Muscle of arm (tissue), 14 donors: ENCODE data around the gene GATM. TPM values are rescaled to one million over a fixed set of nuclear protein-coding genes. Genes with fewer than 3 reads are reported as not detected.

Experiments
- DNase-seq: peaks from one replicate; pipeline ENCODE4 v3.0.0-alpha.2; 2013
- long read RNA-seq, 11 donors: transcript quantifications; one replicate each; lab custom pipeline, GENCODE V29; 2026
- polyA plus RNA-seq, 12 donors: library from polyadenylated mRNA; unstranded; fragments of 120-200 nt; gene quantifications; one replicate each; pipeline ENCODE4 v1.2.1, GENCODE V29; 2013; ENCODE audit not compliant: insufficient read length in 12 of 12

GATM gene
- 100 to 1,000 TPM in 11 of 12 donors, not detected in 1; 134 to 558 (median 336) TPM for polyA plus RNA-seq
- long read RNA-seq, donor 1, partial matches to known transcripts, result 0 of 5 reads
- long read RNA-seq, donor 1, other reads (novel, unspliced or antisense), result 0 of 5 reads
- long read RNA-seq, donor 2, transcript GATM-207 (8 exons, 3,911 nt), result minor isoform, 6 of 286 reads
- long read RNA-seq, donor 2, transcript GATM-201 (9 exons, 2,597 nt), result major isoform, 137 of 286 reads
- long read RNA-seq, donor 2, partial matches to known transcripts, result 141 of 286 reads
- long read RNA-seq, donor 2, other reads (novel, unspliced or antisense), result 0 of 286 reads
- long read RNA-seq, donor 3, transcript GATM-201 (9 exons, 2,597 nt), result major isoform, 41 of 167 reads
- long read RNA-seq, donor 3, partial matches to known transcripts, result 123 of 167 reads
- long read RNA-seq, donor 3, other reads (novel, unspliced or antisense), result 0 of 167 reads
- long read RNA-seq, donor 4, transcript GATM-201 (9 exons, 2,597 nt), result major isoform, 37 of 55 reads
- long read RNA-seq, donor 4, partial matches to known transcripts, result 15 of 55 reads
- long read RNA-seq, donor 4, other reads (novel, unspliced or antisense), result 0 of 55 reads
- long read RNA-seq, donor 5, transcript GATM-201 (9 exons, 2,597 nt), result major isoform, 192 of 518 reads
- long read RNA-seq, donor 5, partial matches to known transcripts, result 319 of 518 reads
- long read RNA-seq, donor 5, other reads (novel, unspliced or antisense), result 0 of 518 reads
- long read RNA-seq, donor 6, transcript GATM-201 (9 exons, 2,597 nt), result major isoform, 24 of 138 reads
- long read RNA-seq, donor 6, partial matches to known transcripts, result 110 of 138 reads
- long read RNA-seq, donor 6, other reads (novel, unspliced or antisense), result 0 of 138 reads
- long read RNA-seq, donor 7, transcript GATM-201 (9 exons, 2,597 nt), result major isoform, 25 of 42 reads
- long read RNA-seq, donor 7, partial matches to known transcripts, result 15 of 42 reads
- long read RNA-seq, donor 7, other reads (novel, unspliced or antisense), result 0 of 42 reads
- long read RNA-seq, donor 8, transcript GATM-206 (8 exons, 1,522 nt), result minor isoform, 5 of 297 reads
- long read RNA-seq, donor 8, transcript GATM-201 (9 exons, 2,597 nt), result major isoform, 209 of 297 reads
- long read RNA-seq, donor 8, transcript GATM-207 (8 exons, 3,911 nt), result minor isoform, 8 of 297 reads
- long read RNA-seq, donor 8, partial matches to known transcripts, result 69 of 297 reads
- long read RNA-seq, donor 8, other reads (novel, unspliced or antisense), result 5 of 297 reads
- long read RNA-seq, donor 9, transcript GATM-201 (9 exons, 2,597 nt), result major isoform, 32 of 128 reads
- long read RNA-seq, donor 9, partial matches to known transcripts, result 93 of 128 reads
- long read RNA-seq, donor 9, other reads (novel, unspliced or antisense), result 0 of 128 reads
- long read RNA-seq, donor 10, transcript GATM-207 (8 exons, 3,911 nt), result minor isoform, 7 of 199 reads
- long read RNA-seq, donor 10, transcript GATM-201 (9 exons, 2,597 nt), result major isoform, 132 of 199 reads
- long read RNA-seq, donor 10, partial matches to known transcripts, result 59 of 199 reads
- long read RNA-seq, donor 10, other reads (novel, unspliced or antisense), result 0 of 199 reads
- long read RNA-seq, donor 11, transcript GATM-201 (9 exons, 2,597 nt), result major isoform, 67 of 226 reads
- long read RNA-seq, donor 11, partial matches to known transcripts, result 154 of 226 reads
- long read RNA-seq, donor 11, other reads (novel, unspliced or antisense), result 0 of 226 reads

- DNase-seq, result peak; percentile 71
These were observed at the start of gene GATM for GRCh38 chr15:45378149-45378912. TSS of gene GATM (minus strand) at chr15:45378544. CDS start at chr15:45378453, 91 bp downstream.

- no peak for DNase-seq
These were observed 48.7 kb upstream of the GATM start for GRCh38 chr15:45427085-45427484.

- no peak for DNase-seq
These were observed 46.8 kb upstream of the GATM start for GRCh38 chr15:45425135-45425534.

GRCh38 chr15:45424429-45424828, 46.1 kb upstream of the GATM start:
- DNase-seq, result no peak

GRCh38 chr15:45417303-45417950, 39.1 kb upstream of the GATM start:
- no peak for DNase-seq

GRCh38 chr15:45414215-45414885, 36.0 kb upstream of the GATM start:
- no peak for DNase-seq

- no peak for DNase-seq
These were observed 31.3 kb upstream of the GATM start for GRCh38 chr15:45409596-45409995.

GRCh38 chr15:45407786-45408185, 29.4 kb upstream of the GATM start:
- no peak for DNase-seq

GRCh38 chr15:45402955-45403877, 24.9 kb upstream of the GATM start:
- DNase-seq, result no peak

GRCh38 chr15:45402162-45402954, 24.0 kb upstream of the GATM start:
- DNase-seq, result peak; percentile 99

GRCh38 chr15:45401665-45402161, 23.4 kb upstream of the GATM start:
- DNase-seq, result no peak

GRCh38 chr15:45399381-45400212, 21.3 kb upstream of the GATM start:
- DNase-seq, result no peak

- no peak for DNase-seq
These were observed 18.8 kb upstream of the GATM start for GRCh38 chr15:45397116-45397665.

GRCh38 chr15:45395943-45396342, 17.6 kb upstream of the GATM start:
- DNase-seq, result no peak

- no peak for DNase-seq
These were observed 16.3 kb upstream of the GATM start for GRCh38 chr15:45394681-45395080.
